Caco-2 (cell line): ENCODE results near the gene PLEKHG4B. TPM values are rescaled to one million over a fixed set of nuclear protein-coding genes. Genes with fewer than 3 reads are reported as not detected.

Source experiments
- BruUV-seq: library from RNA; stranded (reverse); fragments of 400-500 nt; replicated peaks from 2 replicates; lab custom pipeline; 2021; lab: Mats Ljungman, UMichigan
- CTCF ChIA-PET: fragments of 300-600 bp; sonication (Branson Sonifier 250); formaldehyde crosslinking; loops from one replicate; lab custom pipeline; 2022; ENCODE audit warnings: antibody characterized with exemption; lab: Charles Lee
- POLR2A ChIA-PET: fragments of 300-600 bp; sonication (Branson Sonifier 250); formaldehyde crosslinking; loops from one replicate; lab custom pipeline; 2022; ENCODE audit warnings: antibody characterized with exemption; lab: Charles Lee
- DNase-seq, 2 experiments: peaks; one replicate each; pipeline versions ENCODE4 v3.0.0 to v3.0.0-alpha.2; 2020 to 2022
- H3K27me3 ChIP-seq: replicated peaks from 2 replicates; pipeline ENCODE4 v1.6.0; 2011; ENCODE audit warnings: low read length; ENCODE audit not compliant: control insufficient read depth, insufficient read depth
- H3K36me3 ChIP-seq: 2 replicates; pipeline ENCODE4 v1.5.1; 2011; ENCODE audit warnings: low read length; ENCODE audit not compliant: control insufficient read depth, insufficient read depth
- H3K4me1 ChIP-seq: fragments of 250-450 bp; sonication (Bioruptor Pico); 2 replicates; pipeline ENCODE4 v1.5.1; 2020; ENCODE audit warnings: mild to moderate bottlenecking
- H3K4me3 ChIP-seq: 2 replicates; pipeline ENCODE4 v1.5.1; 2011; ENCODE audit warnings: low read depth, mild to moderate bottlenecking, control low read depth, low read length
- H3K9me3 ChIP-seq: fragments of 250-450 bp; sonication (Bioruptor Pico); 2 replicates; pipeline ENCODE4 v1.5.1; 2020; ENCODE audit warnings: mild to moderate bottlenecking, moderate library complexity
- H3K27ac Mint-ChIP-seq: one replicate; pipeline ENCODE4 v1.8.0; 2022; ENCODE audit warnings: mixed read lengths; ENCODE audit not compliant: unreplicated experiment
- H3K27me3 Mint-ChIP-seq: one replicate; pipeline ENCODE4 v1.8.0; 2022; ENCODE audit warnings: mixed read lengths; ENCODE audit not compliant: insufficient read depth, unreplicated experiment
- H3K36me3 Mint-ChIP-seq: one replicate; pipeline ENCODE4 v1.8.0; 2022; ENCODE audit warnings: mild to moderate bottlenecking, mixed read lengths; ENCODE audit not compliant: insufficient read depth, unreplicated experiment
- H3K4me1 Mint-ChIP-seq: one replicate; pipeline ENCODE4 v1.8.0; 2022; ENCODE audit warnings: low read depth, mixed read lengths; ENCODE audit not compliant: unreplicated experiment
- H3K4me3 Mint-ChIP-seq: one replicate; pipeline ENCODE4 v1.8.0; 2022; ENCODE audit warnings: mild to moderate bottlenecking, moderate library complexity, mixed read lengths; ENCODE audit not compliant: unreplicated experiment
- H3K9me3 Mint-ChIP-seq: one replicate; pipeline ENCODE4 v1.8.0; 2022; ENCODE audit warnings: mixed read lengths; ENCODE audit not compliant: unreplicated experiment
- intact Hi-C: fragments of 100-400 bp; cut with micrococcal nuclease; formaldehyde crosslinking; loops from one replicate; pipeline ENCODE4 v1.10.0; 2022; ENCODE audit not compliant: unreplicated experiment
- total RNA-seq: library from RNA; stranded (reverse); gene quantifications from 2 replicates; pipeline ENCODE4 v1.2.3, GENCODE V29; 2022
- TF ChIP-seq, protein P1 (sequence below), 2 experiments: fragments of 200-600 bp in 1 of 2; IDR thresholded peaks; 1 replicate in 1 of 2; 2 replicates in 1 of 2; pipeline versions ENCODE4 v1.5.1 to v1.8.0; 2011 to 2022; ENCODE audit warnings: antibody characterized with exemption in 1 of 2, control low read depth in 1 of 2, inconsistent platforms in 1 of 2, low read depth in 1 of 2, low read length in 1 of 2, mild to moderate bottlenecking in 1 of 2, moderate library complexity in 1 of 2; ENCODE audit not compliant: insufficient read depth in 1 of 2, severe bottlenecking in 1 of 2, unreplicated experiment in 1 of 2

PLEKHG4B gene
- total RNA-seq, 1 experiment from 2014 or later: 15.0 TPM

DNA sequence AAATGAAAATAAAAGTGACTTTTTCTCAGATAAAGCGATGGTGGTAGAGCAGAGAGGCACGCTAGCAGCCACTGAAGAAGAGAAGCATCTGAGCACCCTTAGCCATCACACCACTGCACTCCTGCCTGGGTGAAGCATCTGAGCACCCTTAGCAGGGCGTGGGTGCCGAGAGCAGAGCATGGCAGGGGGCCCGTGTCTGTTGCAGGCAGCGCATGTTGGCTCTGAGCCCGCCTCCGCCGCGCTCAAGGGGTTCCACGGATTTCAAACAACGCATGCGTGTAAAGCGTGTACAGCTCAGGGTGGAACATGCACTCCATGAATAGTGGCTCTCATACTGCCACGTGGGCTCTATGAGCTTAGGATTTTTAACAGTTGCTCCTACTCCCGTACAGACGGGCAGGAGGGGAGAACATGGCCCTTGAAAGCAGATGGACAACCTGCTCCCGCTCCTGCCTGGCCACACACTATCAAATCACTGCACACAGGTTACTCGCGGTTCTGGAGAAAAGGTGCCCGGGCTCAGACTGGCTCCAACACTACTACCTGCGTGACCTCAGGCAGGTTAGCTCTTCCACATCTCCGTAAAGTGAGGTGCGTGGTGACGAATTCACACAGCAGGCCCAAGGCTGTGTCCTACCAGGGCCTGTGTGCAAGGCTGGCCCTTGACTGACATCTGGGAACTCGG, 111.4 kb downstream of the PLEKHG4B start:
- POLR2A ChIA-PET: no interaction called here
- no peaks in the 10 kb centered on the region for H3K4me1 ChIP-seq
- peaks cover 27% of the 10 kb centered on the region for H3K36me3 Mint-ChIP-seq
- H3K9me3 Mint-ChIP-seq: no peaks in the 10 kb centered on the region
- H3K9me3 ChIP-seq: no peaks in the 10 kb centered on the region
- no peaks in the 10 kb centered on the region for H3K27me3 Mint-ChIP-seq
- no peak overlapping the region for H3K27ac Mint-ChIP-seq
- no peak for DNase-seq
- TF ChIP-seq, protein P1, sequence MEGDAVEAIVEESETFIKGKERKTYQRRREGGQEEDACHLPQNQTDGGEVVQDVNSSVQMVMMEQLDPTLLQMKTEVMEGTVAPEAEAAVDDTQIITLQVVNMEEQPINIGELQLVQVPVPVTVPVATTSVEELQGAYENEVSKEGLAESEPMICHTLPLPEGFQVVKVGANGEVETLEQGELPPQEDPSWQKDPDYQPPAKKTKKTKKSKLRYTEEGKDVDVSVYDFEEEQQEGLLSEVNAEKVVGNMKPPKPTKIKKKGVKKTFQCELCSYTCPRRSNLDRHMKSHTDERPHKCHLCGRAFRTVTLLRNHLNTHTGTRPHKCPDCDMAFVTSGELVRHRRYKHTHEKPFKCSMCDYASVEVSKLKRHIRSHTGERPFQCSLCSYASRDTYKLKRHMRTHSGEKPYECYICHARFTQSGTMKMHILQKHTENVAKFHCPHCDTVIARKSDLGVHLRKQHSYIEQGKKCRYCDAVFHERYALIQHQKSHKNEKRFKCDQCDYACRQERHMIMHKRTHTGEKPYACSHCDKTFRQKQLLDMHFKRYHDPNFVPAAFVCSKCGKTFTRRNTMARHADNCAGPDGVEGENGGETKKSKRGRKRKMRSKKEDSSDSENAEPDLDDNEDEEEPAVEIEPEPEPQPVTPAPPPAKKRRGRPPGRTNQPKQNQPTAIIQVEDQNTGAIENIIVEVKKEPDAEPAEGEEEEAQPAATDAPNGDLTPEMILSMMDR (IDR thresholded peaks at IDR 0.05; ENCODE audit: insufficient read depth in 1 of 2, low read depth in 1 of 2, low read length in 1 of 2, severe bottlenecking in 1 of 2, unreplicated experiment in 1 of 2): no peak
- H3K4me3 Mint-ChIP-seq: no peak overlapping the region
- BruUV-seq: no TSS peak
- peaks cover 7% of the 10 kb centered on the region for H3K4me1 Mint-ChIP-seq
- intact Hi-C loops: no loop called here
- H3K36me3 ChIP-seq: no peaks in the 10 kb centered on the region
- no peaks in the 10 kb centered on the region for H3K27me3 ChIP-seq
- CTCF ChIA-PET: interaction anchor here (0.8 kb wide), 1 partner anchor 15 kb away, joined by 3 read pairs; no protein-coding TSS in a partner anchor
- no peak overlapping the region for H3K4me3 ChIP-seq

DNA sequence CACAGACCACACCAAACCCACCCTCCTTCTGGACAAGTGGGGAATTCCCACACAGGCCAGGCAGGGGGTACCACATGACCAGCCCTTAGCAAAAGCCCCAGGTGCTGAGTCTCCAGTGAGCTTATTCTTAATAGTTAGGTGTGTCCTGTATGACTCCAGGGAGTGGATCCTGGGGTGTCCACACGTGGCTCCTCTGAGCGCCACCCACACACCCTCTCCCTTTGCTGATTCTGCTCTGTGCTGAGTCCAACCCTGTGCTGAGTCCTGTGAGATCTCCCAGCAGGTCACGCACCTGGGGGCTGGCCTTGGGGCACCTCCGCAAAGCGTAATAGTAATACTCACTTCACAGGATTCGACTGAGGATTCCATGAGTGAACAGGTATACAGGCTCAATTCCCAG, 112.0 kb downstream of the PLEKHG4B start:
- intact Hi-C loops: no loop called here
- Histone ChIP-seq H3K9me3 (no peaks in the 10 kb centered on the region), H3K4me3 (no peak overlapping the region), H3K27me3 (no peaks in the 10 kb centered on the region), H3K36me3 (no peaks in the 10 kb centered on the region), H3K4me1 (no peaks in the 10 kb centered on the region)
- H3K9me3 Mint-ChIP-seq: no peaks in the 10 kb centered on the region
- CTCF ChIA-PET: no interaction called here
- no peak overlapping the region for H3K4me3 Mint-ChIP-seq
- no peak for DNase-seq
- H3K27me3 Mint-ChIP-seq: no peaks in the 10 kb centered on the region
- H3K36me3 Mint-ChIP-seq: peaks cover 25% of the 10 kb centered on the region
- POLR2A ChIA-PET: no interaction called here
- no TSS peak for BruUV-seq
- no peak overlapping the region for H3K27ac Mint-ChIP-seq
- peaks cover 7% of the 10 kb centered on the region for H3K4me1 Mint-ChIP-seq
- TF ChIP-seq, protein P1 (IDR thresholded peaks at IDR 0.05; ENCODE audit: insufficient read depth in 1 of 2, low read depth in 1 of 2, low read length in 1 of 2, severe bottlenecking in 1 of 2, unreplicated experiment in 1 of 2): no peak

DNA sequence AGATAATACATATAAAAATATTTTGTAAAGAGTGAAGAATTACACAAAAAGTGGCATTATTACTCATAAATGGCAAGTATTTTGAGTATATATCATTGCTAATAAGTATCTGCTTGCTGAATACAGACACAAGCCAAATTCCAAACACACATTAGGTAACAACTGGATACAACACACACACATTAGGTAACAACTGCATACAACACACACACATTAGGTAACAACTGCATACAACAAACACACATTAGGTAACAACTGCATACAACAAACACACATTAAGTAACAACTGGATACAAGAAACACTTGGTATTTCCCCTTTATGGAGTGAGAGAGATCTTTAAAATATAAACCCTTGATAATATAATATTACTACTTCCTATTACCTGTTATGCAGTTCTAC, 112.5 kb downstream of the PLEKHG4B start:
- H3K27me3 Mint-ChIP-seq: no peaks in the 10 kb centered on the region
- H3K4me3 Mint-ChIP-seq: no peak overlapping the region
- H3K9me3 ChIP-seq: no peaks in the 10 kb centered on the region
- intact Hi-C loops: no loop called here
- no peak overlapping the region for H3K27ac Mint-ChIP-seq
- H3K4me1 ChIP-seq: no peaks in the 10 kb centered on the region
- no peaks in the 10 kb centered on the region for H3K36me3 ChIP-seq
- DNase-seq: no peak
- no peaks in the 10 kb centered on the region for H3K27me3 ChIP-seq
- no peaks in the 10 kb centered on the region for H3K9me3 Mint-ChIP-seq
- ChIA-PET POLR2A (no interaction called here), CTCF (no interaction called here)
- BruUV-seq: no TSS peak
- TF ChIP-seq, protein P1 (IDR thresholded peaks at IDR 0.05; ENCODE audit: insufficient read depth in 1 of 2, low read depth in 1 of 2, low read length in 1 of 2, severe bottlenecking in 1 of 2, unreplicated experiment in 1 of 2): no peak
- peaks cover 21% of the 10 kb centered on the region for H3K36me3 Mint-ChIP-seq
- H3K4me1 Mint-ChIP-seq: peaks cover 7% of the 10 kb centered on the region
- no peak overlapping the region for H3K4me3 ChIP-seq
